Stimulated activated CD4-positive, alpha-beta T cell treated with anti-CD3 and anti-CD28 coated beads, Interleukin-4, amount 100 ng/mL, for 4 hours (primary cell): ENCODE data around the gene STK39.
"Not testable (repeated sequence)": the region's sequence is repeated elsewhere in the genome, so short reads cannot be mapped to it uniquely, and the experiment has no call there.

Experiments used
- DNase-seq, 2 experiments: peaks; one replicate each; pipeline ENCODE4 v3.0.0-alpha.2; 2020

The STK39 gene

DNA sequence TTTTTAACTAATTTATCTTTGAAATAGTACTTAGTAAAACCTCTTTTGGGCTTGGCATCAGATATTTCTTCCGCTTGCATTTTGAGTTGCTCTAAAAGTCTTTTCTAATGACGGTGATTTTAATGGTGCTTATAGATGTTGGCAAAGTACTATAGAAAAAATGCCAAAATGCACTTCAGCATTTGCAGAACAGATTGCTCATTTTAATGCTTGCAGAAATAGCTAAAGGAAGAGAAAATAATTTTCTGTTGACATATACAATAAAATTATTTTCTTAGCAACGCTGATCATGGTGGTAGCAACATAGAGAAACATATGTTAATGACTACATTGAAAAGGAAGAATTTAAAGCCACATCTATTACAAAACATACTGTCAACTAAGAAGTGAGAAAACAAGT is 170.7 kb downstream of the STK39 start:
- no peak for DNase-seq

DNA sequence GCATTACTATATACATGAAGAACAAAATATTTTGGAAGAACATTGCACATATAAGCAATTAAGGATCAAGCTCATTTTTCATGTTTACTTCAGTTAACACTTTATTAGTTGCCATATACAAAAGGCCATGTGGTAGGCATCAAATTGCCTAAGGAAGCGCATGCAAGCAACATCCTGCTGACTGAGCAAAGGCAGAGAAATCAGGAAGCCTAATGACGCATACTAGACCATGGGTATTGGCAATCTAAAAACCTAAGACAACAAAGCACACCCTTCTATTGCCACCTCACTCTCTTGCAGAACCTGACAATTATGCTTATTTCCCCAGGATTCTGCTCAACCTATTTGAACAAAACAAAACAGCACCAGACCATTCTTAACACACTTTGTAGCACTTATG is 171.9 kb downstream of the STK39 start:
- no peak for DNase-seq

DNA sequence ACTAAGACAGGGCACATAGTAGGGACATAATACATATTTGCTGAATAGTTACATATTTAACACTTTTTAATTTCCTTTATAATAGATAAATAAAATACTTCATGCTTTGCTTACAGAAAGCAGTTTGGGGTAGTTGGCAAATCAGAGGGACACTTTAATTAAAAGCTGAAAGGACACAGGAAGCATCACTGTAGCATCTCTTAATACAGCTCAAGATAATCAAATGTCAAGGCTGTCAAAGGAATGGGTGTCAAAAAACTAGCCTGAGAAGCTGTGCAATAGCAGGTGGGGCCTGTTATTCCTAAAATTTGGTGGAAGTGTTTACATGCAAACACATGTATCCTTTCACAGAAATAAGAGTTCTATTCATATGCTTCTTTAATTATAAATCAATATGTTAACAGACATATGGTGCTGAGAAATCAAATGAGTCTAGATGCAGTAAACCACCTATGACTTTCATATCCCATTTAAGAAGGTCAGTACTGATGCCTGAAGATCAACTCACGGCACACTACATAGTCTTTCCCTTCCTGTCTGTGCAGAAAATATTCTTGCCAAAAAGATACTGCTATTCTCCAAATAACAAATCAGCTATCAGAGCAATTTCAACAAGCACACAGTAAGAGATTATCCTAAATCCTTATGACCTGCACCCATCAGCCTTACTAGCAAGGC is 174.6 kb downstream of the STK39 start:
- DNase-seq = no peak

GRCh38 chr2:168064011-168064998 is 183.1 kb downstream of the STK39 start:
- DNase-seq = no peak

- DNase-seq = no peak
Observed at GRCh38 chr2:168062936-168063335, 184.5 kb downstream of the STK39 start.

GRCh38 chr2:168062054-168062453 is 185.3 kb downstream of the STK39 start:
- DNase-seq = no peak

- DNase-seq = no peak
Observed at GRCh38 chr2:168060986-168061750, 186.2 kb downstream of the STK39 start.

- DNase-seq = no peak
Observed at GRCh38 chr2:168059758-168060157, 187.6 kb downstream of the STK39 start.

- DNase-seq = no peak
Observed at GRCh38 chr2:168058675-168059074, 188.7 kb downstream of the STK39 start.

DNA sequence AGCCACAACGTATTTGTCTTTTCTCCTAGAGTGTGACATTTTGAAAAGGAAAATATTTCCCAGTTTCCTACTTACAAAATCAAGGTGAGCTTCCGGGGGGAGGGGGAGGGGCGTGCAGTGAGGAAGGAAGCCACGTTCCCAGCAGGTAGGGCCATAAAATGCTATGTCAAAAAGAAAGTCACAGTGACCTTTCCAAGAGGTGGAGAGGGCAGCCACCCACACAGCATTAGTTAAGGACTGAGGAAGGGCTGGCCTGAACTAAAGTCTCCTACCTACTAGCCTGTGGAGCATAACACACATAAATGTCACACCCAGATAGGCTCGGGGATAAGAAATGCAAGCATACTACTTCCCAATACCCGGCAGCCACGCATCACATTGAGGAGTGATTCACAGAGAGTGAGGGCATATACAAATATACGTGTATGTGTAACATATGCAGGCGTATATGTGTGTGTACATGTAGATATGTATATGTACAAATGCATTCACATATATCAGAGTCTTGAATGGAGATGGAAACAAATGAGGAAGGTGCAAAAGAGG is 191.1 kb downstream of the STK39 start:
- DNase-seq = no peak

DNA sequence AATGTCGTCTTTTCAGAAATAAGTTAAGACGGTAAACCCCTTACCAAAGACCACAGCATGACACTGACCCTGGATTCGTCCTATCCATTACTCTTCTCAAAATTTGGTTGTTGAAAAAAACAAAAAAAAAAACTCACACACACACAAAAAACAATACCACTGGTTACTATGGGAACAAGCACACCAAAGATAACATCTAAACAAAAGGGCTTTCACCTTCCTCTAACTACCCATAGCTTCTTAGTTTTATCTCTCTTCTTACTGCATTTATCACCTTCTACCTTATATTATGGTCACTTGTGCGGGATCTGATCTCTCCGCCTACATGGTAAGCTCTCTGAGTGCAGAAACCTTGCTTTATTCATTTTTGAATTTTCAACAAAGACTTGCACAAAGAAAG is 192.7 kb downstream of the STK39 start:
- DNase-seq = no peak

- DNase-seq = no peak
Observed at GRCh38 chr2:168053676-168054075, 193.7 kb downstream of the STK39 start.

- DNase-seq = no peak
Observed at GRCh38 chr2:168052773-168053172, 194.6 kb downstream of the STK39 start.

- no peak for DNase-seq
Observed at GRCh38 chr2:168050377-168050776, 197.0 kb downstream of the STK39 start.

- DNase-seq = no peak
Observed at GRCh38 chr2:168049609-168050008, 197.8 kb downstream of the STK39 start.

- DNase-seq = no peak
Observed at GRCh38 chr2:168047091-168047690, 200.2 kb downstream of the STK39 start.

DNA sequence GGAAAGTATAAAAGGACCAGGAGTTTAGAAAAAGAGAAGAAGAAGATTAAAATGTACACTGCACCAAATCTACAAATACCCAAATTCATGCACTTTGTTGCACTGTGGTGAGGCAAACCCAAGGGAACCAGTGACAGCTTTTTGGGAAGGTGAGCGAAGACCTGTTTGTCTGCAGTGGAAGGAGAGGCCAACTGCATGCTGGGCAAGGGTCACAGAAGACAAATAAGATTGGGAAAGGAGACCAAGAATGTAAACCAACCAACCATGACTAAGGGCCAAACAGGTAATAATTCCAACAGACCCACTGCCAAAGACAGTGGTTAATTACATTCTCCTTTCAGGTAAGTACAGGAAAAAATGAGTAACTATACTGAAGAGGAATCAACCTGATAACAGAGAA is 202.8 kb downstream of the STK39 start:
- no peak for DNase-seq

DNA sequence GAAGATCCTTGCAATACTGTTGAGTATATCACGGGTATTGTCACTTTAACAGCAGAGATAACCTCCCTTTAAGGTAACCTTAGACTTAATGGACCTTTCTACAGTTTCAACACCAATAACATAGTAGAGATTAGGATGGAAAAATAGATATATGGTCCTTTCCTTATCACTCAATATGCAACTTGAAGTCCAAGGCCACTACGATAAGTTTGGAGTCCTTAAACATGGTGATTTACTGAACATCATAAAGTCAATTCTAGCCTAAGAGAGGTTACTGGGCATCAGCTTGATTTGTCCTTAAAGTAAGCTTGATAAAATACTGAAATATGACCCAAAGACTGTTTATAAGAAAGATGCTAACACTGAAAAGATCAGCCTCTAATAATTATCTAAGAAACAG is 203.2 kb downstream of the STK39 start:
- no peak for DNase-seq

GRCh38 chr2:168042127-168042824 is 205.1 kb downstream of the STK39 start:
- DNase-seq = not testable (repeated sequence)

DNA sequence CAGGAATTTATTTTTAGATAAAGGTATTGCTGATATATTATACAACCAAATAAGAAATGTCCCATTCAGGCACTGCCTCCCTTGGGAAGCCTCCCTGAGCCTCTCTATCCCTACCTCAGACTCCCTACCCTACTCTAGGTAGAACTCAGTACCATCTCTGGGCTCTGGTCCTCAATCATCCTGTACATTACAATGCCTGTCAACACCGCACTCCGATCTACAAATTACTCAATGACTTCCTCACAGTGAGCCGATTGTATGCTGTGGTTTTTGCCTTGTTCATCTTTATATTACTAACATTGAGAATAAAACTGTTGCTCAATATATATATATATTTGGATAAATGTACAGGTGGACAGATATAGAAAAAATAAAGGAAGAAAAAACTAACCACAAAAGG is 207.5 kb downstream of the STK39 start:
- no peak for DNase-seq

DNA sequence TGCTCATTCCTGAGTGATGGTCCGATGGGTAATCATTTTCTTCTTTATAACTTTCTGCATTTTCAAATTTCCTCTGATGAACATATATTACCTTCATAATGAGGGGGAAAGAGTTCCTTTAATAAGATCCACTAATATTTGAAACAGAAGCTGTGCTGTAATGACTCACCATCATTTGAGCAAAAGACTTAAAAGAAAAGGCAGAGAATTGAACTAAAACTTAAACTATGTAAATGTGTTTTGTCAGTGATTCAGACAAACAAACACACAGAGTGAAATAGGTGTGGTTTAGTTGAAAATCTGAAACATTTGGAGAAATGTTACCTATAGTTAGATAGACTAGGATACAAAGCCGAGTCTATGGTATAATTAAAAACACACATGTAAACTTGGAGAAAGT is 209.6 kb downstream of the STK39 start:
- no peak for DNase-seq

DNA sequence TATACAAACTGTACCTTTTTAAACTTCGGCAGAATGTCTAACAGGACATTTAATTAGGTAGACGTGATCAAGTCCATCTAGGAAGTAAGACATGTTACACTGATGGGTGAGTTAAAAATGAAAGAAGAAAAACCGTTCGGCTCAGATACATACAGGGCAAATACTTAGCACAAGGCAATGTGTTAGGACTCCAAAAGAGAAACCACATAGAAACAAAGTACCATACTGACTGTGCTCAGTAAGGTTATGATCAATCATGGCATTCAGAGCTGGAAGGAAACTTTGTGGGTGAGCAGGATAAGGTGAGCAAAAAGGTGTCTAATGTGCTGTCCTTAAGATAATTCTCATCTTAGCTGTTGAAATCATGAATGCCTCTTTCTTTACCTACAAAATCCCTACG is 211.9 kb downstream of the STK39 start:
- DNase-seq = no peak
